ENCODE measurements around the gene ZP3. TPM values are rescaled to one million over a fixed set of nuclear protein-coding genes. Genes with fewer than 3 reads are reported as not detected.
"Not testable (repeated sequence)": the region's sequence is repeated elsewhere in the genome, so short reads cannot be mapped to it uniquely, and the experiment has no call there.

ZP3 gene
- total and polyA plus RNA-seq, 4 donors = 0.25 to 0.47 (median 0.44) TPM

- not testable (repeated sequence) for H3K9me3 ChIP-seq (ENCODE audit: control insufficient read depth in 4 of 4, low read length in 3 of 4); H3K9ac ChIP-seq (ENCODE audit: low read depth in 1 of 2, low read length in 2 of 2); H3K4me1 ChIP-seq (ENCODE audit: control insufficient read depth in 4 of 4, insufficient read depth in 4 of 4, low read length in 3 of 4); H3K36me3 ChIP-seq (ENCODE audit: control insufficient read depth in 4 of 4, insufficient read depth in 3 of 4, low read depth in 1 of 4, low read length in 3 of 4); DNase-seq (ENCODE audit: low spot score); H3K4me3 ChIP-seq (ENCODE audit: low read depth in 1 of 3, low read length in 3 of 3); H3K27me3 ChIP-seq (ENCODE audit: control insufficient read depth in 4 of 4, insufficient read depth in 4 of 4, low read length in 3 of 4); H3K27ac ChIP-seq (ENCODE audit: low read depth in 1 of 2, low read length in 2 of 2)
- 96% methylated on average over 10 of the region's 10 CpGs for WGBS
These were observed 7.0 kb upstream of the ZP3 start for GRCh38 chr7:76417654-76418310.

DNA sequence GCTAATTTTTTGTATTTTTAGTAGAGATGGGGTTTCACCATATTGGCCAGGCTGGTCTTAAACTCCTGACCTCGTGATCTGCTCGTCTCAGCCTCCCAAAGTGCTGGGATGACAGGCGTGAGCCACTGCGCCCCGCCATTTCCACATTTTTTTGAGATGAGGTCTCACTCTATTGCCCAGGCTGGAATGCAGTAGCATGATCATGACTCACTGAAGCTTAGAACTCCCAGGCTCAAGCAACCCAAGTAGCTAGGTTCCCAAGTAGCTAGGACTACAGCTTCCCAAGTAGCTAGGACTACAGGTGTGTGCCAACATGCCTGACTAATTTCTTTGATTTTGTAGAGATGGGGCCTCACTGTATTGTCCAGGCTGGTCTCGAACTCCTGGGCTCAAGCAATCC, 3.7 kb upstream of the ZP3 start:
- H3K9ac ChIP-seq (ENCODE audit: low read depth in 1 of 2, low read length in 2 of 2); H3K9me3 ChIP-seq (ENCODE audit: control insufficient read depth in 4 of 4, low read length in 3 of 4); H3K36me3 ChIP-seq (ENCODE audit: control insufficient read depth in 4 of 4, insufficient read depth in 3 of 4, low read depth in 1 of 4, low read length in 3 of 4); H3K27ac ChIP-seq (ENCODE audit: low read depth in 1 of 2, low read length in 2 of 2); H3K4me3 ChIP-seq (ENCODE audit: low read depth in 1 of 3, low read length in 3 of 3); H3K4me1 ChIP-seq (ENCODE audit: control insufficient read depth in 4 of 4, insufficient read depth in 4 of 4, low read length in 3 of 4); DNase-seq (ENCODE audit: low spot score); H3K27me3 ChIP-seq (ENCODE audit: control insufficient read depth in 4 of 4, insufficient read depth in 4 of 4, low read length in 3 of 4): not testable (repeated sequence)
- 95% methylated on average over 6 of the region's 6 CpGs for WGBS

GRCh38 chr7:76423666-76424412, 911 bp upstream of the ZP3 start:
- no peak for TF ChIP-seq MAX (IDR thresholded peaks at IDR 0.05)
- no peak for TF ChIP-seq NR2F2 (IDR thresholded peaks at IDR 0.05)
- TF ChIP-seq, protein P1, sequence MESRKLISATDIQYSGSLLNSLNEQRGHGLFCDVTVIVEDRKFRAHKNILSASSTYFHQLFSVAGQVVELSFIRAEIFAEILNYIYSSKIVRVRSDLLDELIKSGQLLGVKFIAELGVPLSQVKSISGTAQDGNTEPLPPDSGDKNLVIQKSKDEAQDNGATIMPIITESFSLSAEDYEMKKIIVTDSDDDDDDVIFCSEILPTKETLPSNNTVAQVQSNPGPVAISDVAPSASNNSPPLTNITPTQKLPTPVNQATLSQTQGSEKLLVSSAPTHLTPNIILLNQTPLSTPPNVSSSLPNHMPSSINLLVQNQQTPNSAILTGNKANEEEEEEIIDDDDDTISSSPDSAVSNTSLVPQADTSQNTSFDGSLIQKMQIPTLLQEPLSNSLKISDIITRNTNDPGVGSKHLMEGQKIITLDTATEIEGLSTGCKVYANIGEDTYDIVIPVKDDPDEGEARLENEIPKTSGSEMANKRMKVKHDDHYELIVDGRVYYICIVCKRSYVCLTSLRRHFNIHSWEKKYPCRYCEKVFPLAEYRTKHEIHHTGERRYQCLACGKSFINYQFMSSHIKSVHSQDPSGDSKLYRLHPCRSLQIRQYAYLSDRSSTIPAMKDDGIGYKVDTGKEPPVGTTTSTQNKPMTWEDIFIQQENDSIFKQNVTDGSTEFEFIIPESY (IDR thresholded peaks at IDR 0.05) = no peak
- TF ChIP-seq CTCF (IDR thresholded peaks at IDR 0.05; ENCODE audit: low read depth, low read length, missing input control) = no peak
- TF ChIP-seq, protein P2, sequence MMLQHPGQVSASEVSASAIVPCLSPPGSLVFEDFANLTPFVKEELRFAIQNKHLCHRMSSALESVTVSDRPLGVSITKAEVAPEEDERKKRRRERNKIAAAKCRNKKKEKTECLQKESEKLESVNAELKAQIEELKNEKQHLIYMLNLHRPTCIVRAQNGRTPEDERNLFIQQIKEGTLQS (IDR thresholded peaks at IDR 0.05) = no peak
- no peak for TF ChIP-seq FOXA1 (IDR thresholded peaks at IDR 0.05)
- TF ChIP-seq YY1 (IDR thresholded peaks at IDR 0.05) = no peak
- TF ChIP-seq, protein P3, sequence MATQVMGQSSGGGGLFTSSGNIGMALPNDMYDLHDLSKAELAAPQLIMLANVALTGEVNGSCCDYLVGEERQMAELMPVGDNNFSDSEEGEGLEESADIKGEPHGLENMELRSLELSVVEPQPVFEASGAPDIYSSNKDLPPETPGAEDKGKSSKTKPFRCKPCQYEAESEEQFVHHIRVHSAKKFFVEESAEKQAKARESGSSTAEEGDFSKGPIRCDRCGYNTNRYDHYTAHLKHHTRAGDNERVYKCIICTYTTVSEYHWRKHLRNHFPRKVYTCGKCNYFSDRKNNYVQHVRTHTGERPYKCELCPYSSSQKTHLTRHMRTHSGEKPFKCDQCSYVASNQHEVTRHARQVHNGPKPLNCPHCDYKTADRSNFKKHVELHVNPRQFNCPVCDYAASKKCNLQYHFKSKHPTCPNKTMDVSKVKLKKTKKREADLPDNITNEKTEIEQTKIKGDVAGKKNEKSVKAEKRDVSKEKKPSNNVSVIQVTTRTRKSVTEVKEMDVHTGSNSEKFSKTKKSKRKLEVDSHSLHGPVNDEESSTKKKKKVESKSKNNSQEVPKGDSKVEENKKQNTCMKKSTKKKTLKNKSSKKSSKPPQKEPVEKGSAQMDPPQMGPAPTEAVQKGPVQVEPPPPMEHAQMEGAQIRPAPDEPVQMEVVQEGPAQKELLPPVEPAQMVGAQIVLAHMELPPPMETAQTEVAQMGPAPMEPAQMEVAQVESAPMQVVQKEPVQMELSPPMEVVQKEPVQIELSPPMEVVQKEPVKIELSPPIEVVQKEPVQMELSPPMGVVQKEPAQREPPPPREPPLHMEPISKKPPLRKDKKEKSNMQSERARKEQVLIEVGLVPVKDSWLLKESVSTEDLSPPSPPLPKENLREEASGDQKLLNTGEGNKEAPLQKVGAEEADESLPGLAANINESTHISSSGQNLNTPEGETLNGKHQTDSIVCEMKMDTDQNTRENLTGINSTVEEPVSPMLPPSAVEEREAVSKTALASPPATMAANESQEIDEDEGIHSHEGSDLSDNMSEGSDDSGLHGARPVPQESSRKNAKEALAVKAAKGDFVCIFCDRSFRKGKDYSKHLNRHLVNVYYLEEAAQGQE (IDR thresholded peaks at IDR 0.05) = no peak
- no peak for TF ChIP-seq FOXA2 (IDR thresholded peaks at IDR 0.05)
- no peak for TF ChIP-seq RXRA (IDR thresholded peaks at IDR 0.05)
- TF ChIP-seq GABPA (IDR thresholded peaks at IDR 0.05 in 1 of 2, conservative IDR thresholded peaks at IDR 0.05 in 1 of 2) = no peak
- no peak for TF ChIP-seq RAD21 (IDR thresholded peaks at IDR 0.05)
- TF ChIP-seq HNF4G (IDR thresholded peaks at IDR 0.05) = no peak
- TF ChIP-seq JUND (IDR thresholded peaks at IDR 0.05) = no peak
- TF ChIP-seq EGR1 (IDR thresholded peaks at IDR 0.05; ENCODE audit: low read depth in 2 of 2) = no peak
- no peak for TF ChIP-seq TAF1 (conservative IDR thresholded peaks at IDR 0.05)
- no peak for TF ChIP-seq SP1 (IDR thresholded peaks at IDR 0.05)
- no peak for TF ChIP-seq HNF4A (conservative IDR thresholded peaks at IDR 0.05)
- 78% methylated on average over 15 of the region's 15 CpGs for WGBS
- Histone ChIP-seq H3K27me3 (ENCODE audit: control insufficient read depth in 4 of 4, insufficient read depth in 4 of 4, low read length in 3 of 4) (no peaks in the 10 kb centered on the region), H3K36me3 (ENCODE audit: control insufficient read depth in 4 of 4, insufficient read depth in 3 of 4, low read depth in 1 of 4, low read length in 3 of 4) (no peaks in the 10 kb centered on the region), H3K9me3 (ENCODE audit: control insufficient read depth in 4 of 4, low read length in 3 of 4) (no peaks in the 10 kb centered on the region), H3K4me3 (ENCODE audit: low read depth in 1 of 3, low read length in 3 of 3) (no peak overlapping the region), H3K9ac (ENCODE audit: low read depth in 1 of 2, low read length in 2 of 2) (no peak overlapping the region), H3K27ac (ENCODE audit: low read depth in 1 of 2, low read length in 2 of 2) (no peak overlapping the region), H3K4me1 (ENCODE audit: control insufficient read depth in 4 of 4, insufficient read depth in 4 of 4, low read length in 3 of 4) (no peaks in the 10 kb centered on the region)
- DNase-seq (ENCODE audit: low spot score) = no peak
